NCI-H2196 treated with DMSO at 0.1 percent for 48 hours (cell line): ENCODE results near the gene HADHA.

Source experiments
- DNase-seq: peaks from one replicate; lab custom pipeline; 2025; ENCODE audit not compliant: unreplicated experiment; lab: John Stamatoyannopoulos, UW

The HADHA gene

GRCh38 chr2:26245810-26246209, 1.4 kb upstream of the HADHA start:
- no peak for DNase-seq

- peak; percentile 8 for DNase-seq
These were observed 850 bp upstream of the HADHA start for GRCh38 chr2:26245231-26245732.

- no peak for DNase-seq
These were observed 743 bp downstream of the HADHA start for GRCh38 chr2:26243470-26244308.

GRCh38 chr2:26241928-26242436, 2.5 kb downstream of the HADHA start:
- DNase-seq: no peak

- no peak for DNase-seq
These were observed 6.0 kb downstream of the HADHA start for GRCh38 chr2:26238311-26238958.

- DNase-seq: no peak
These were observed 6.6 kb downstream of the HADHA start for GRCh38 chr2:26237868-26238267.

- DNase-seq: no peak
These were observed 9.3 kb downstream of the HADHA start for GRCh38 chr2:26235089-26235488.

GRCh38 chr2:26230806-26231205, 13.6 kb downstream of the HADHA start:
- no peak for DNase-seq

GRCh38 chr2:26229595-26229994, 14.8 kb downstream of the HADHA start:
- DNase-seq: no peak

- no peak for DNase-seq
These were observed 20.3 kb downstream of the HADHA start for GRCh38 chr2:26224095-26224494.

GRCh38 chr2:26223018-26223417, 21.4 kb downstream of the HADHA start:
- DNase-seq: no peak

GRCh38 chr2:26217720-26218119, 26.7 kb downstream of the HADHA start:
- no peak for DNase-seq

GRCh38 chr2:26216587-26216986, 27.8 kb downstream of the HADHA start:
- DNase-seq: no peak

GRCh38 chr2:26215833-26216232, 28.6 kb downstream of the HADHA start:
- no peak for DNase-seq

GRCh38 chr2:26214759-26215158, 29.7 kb downstream of the HADHA start:
- no peak for DNase-seq

GRCh38 chr2:26212011-26212410, 32.4 kb downstream of the HADHA start:
- no peak for DNase-seq

- no peak for DNase-seq
These were observed 40.5 kb downstream of the HADHA start for GRCh38 chr2:26203906-26204305.

- DNase-seq: no peak
These were observed 41.4 kb downstream of the HADHA start for GRCh38 chr2:26202981-26203490.

GRCh38 chr2:26197516-26197915, 46.9 kb downstream of the HADHA start:
- no peak for DNase-seq

GRCh38 chr2:26196683-26197418, 47.6 kb downstream of the HADHA start:
- DNase-seq: no peak
